K562 (cell line): ENCODE results near the gene CALCA. TPM values are rescaled to one million over a fixed set of nuclear protein-coding genes. Genes with fewer than 3 reads are reported as not detected.

Experiments
- ATAC-seq: fragments of 200-7000 bp; cut with Tn5 transposase; 3 replicates; pipeline ENCODE4 v1.9.1; 2020; ENCODE audit warnings: moderate library complexity
- BruUV-seq: library from RNA; stranded (reverse); fragments of 400-500 nt; replicated peaks from 2 replicates; lab custom pipeline; 2021; lab: Mats Ljungman, UMichigan
- CTCF ChIA-PET: fragments of 300-600 bp; formaldehyde crosslinking; extraction: SDS; loops from one replicate; lab custom pipeline; 2021; ENCODE audit warnings: low intra/inter-chr PET ratio; lab: Yijun Ruan, JAX
- POLR2A ChIA-PET: fragments of 300-600, 350-650 bp; sonication (Branson Sonifier 250); formaldehyde crosslinking; extraction: SDS; loops from one replicate; lab custom pipeline; 2021; ENCODE audit warnings: antibody characterized with exemption, inconsistent platforms; lab: Yijun Ruan, JAX
- DNase-seq, 4 experiments: peaks; one replicate each; pipeline versions ENCODE4 v3.0.0 to v3.0.0-alpha.2; 2011 to 2018; ENCODE audit warnings: low spot score in 3 of 4, mixed read lengths in 3 of 4; ENCODE audit errors: extremely low read depth in 1 of 4
- FAIRE-seq: peaks from 2 replicates; lab custom pipeline; 2011; peaks lifted over from hg19 to GRCh38; lab: Jason Lieb, UNC
- H2AFZ ChIP-seq: 2 replicates; pipeline ENCODE4 v1.6.0; 2011; ENCODE audit warnings: low read depth, low read length, control low read depth, inconsistent platforms
- H3K27ac ChIP-seq: fragments of 200-600 bp; 3 replicates; pipeline ENCODE4 v1.8.0; 2011; ENCODE audit warnings: low read depth, mild to moderate bottlenecking, control low read depth, inconsistent platforms, low read length, moderate library complexity, mixed read lengths; ENCODE audit errors: extremely low read depth
- H3K27me3 ChIP-seq, 2 experiments: fragments of 300-600 bp in 1 of 2; 2 replicates in 1 of 2; 3 replicates in 1 of 2; pipeline versions ENCODE4 v1.6.0 to v1.8.0; 2011; ENCODE audit warnings: inconsistent platforms in 2 of 2, low read length in 2 of 2, mild to moderate bottlenecking in 1 of 2, mixed read lengths in 1 of 2, moderate library complexity in 1 of 2; ENCODE audit not compliant: control insufficient read depth in 2 of 2, insufficient read depth in 2 of 2
- H3K36me3 ChIP-seq: fragments of 300-600 bp; 3 replicates; pipeline ENCODE4 v1.8.0; 2011; ENCODE audit warnings: mild to moderate bottlenecking, low read length, inconsistent platforms; ENCODE audit not compliant: control insufficient read depth, insufficient read depth
- H3K4me1 ChIP-seq, 2 experiments: fragments of 200-600 bp in 1 of 2; replicated peaks in 1 of 2; 2 replicates in 1 of 2; 3 replicates in 1 of 2; pipeline versions ENCODE4 v1.5.1 to v1.8.0; 2011; ENCODE audit warnings: inconsistent platforms in 2 of 2, low read length in 2 of 2, mild to moderate bottlenecking in 1 of 2, mixed read lengths in 1 of 2, moderate library complexity in 1 of 2; ENCODE audit not compliant: control insufficient read depth in 2 of 2, insufficient read depth in 2 of 2
- H3K4me2 ChIP-seq: 2 replicates; pipeline ENCODE4 v1.6.1; 2011; ENCODE audit warnings: low read length, control low read depth, inconsistent platforms, mixed read lengths; ENCODE audit not compliant: insufficient read depth
- H3K4me3 ChIP-seq: fragments of 200-600 bp; sonication (generic), shearing (Covaris generic); 2 replicates; pipeline ENCODE4 v1.5.1; 2016; ENCODE audit warnings: control low read depth, inconsistent platforms
- H3K79me2 ChIP-seq: fragments of 200-600 bp; 3 replicates; pipeline ENCODE4 v1.8.0; 2011; ENCODE audit warnings: low read length, inconsistent platforms; ENCODE audit not compliant: control insufficient read depth, insufficient read depth
- H3K9ac ChIP-seq, 2 experiments: 2 replicates each; pipeline versions ENCODE4 v1.6.0 to v1.6.1; 2011; ENCODE audit warnings: low read depth in 2 of 2, low read length in 2 of 2, control low read depth in 1 of 2, inconsistent platforms in 1 of 2, mild to moderate bottlenecking in 1 of 2, mixed read lengths in 1 of 2; ENCODE audit not compliant: insufficient read depth in 1 of 2
- H3K9me1 ChIP-seq: one replicate; pipeline ENCODE4 v1.6.0; 2011; ENCODE audit warnings: inconsistent platforms, mild to moderate bottlenecking, low read length, moderate library complexity; ENCODE audit not compliant: control insufficient read depth, insufficient read depth
- H3K9me3 ChIP-seq: replicated peaks from 2 replicates; pipeline ENCODE4 v1.5.1; 2011; ENCODE audit warnings: low read depth, low read length, inconsistent platforms; ENCODE audit not compliant: control insufficient read depth, insufficient read depth
- H4K20me1 ChIP-seq: replicated peaks from 2 replicates; pipeline ENCODE4 v1.6.1; 2011; ENCODE audit warnings: low read length, inconsistent platforms, mixed read lengths; ENCODE audit not compliant: control insufficient read depth, insufficient read depth
- WGBS: fragments of 100-300 bp; shearing (Covaris generic); methylation state at CpG from one replicate; pipeline ENCODE4 v1.1.6; 2016; ENCODE audit warnings: low coverage, mixed read lengths; ENCODE audit not compliant: insufficient coverage; ENCODE audit errors: missing lambda C conversion rate; 5-methylcytosine and 5-hydroxymethylcytosine counted together
- in situ Hi-C: fragments of 300-500 bp; cut with MboI; formaldehyde crosslinking; loops from 4 replicates; pipeline ENCODE4 v1.15.0; 2018; ENCODE audit warnings: inconsistent platforms, mixed read lengths
- intact Hi-C: fragments of 100-400 bp; cut with micrococcal nuclease; formaldehyde crosslinking; loops from 2 replicates; pipeline ENCODE4 v1.14.2; 2022
- polyA plus RNA-seq, 8 experiments: library from polyadenylated mRNA; depleted of rRNA in 4 of 8; stranded (reverse) in 5 of 8; unstranded in 3 of 8; fragments of >200 nt; fragmentation: Nextera tagmentation in 2 of 8; fragmentation: Illumina TruSeq in 1 of 8; extraction: Ambion mirVana in 2 of 8; extraction: Trizol in 1 of 8; gene quantifications; 2 replicates each; pipeline versions ENCODE4 v1.2.1 to v1.2.3, GENCODE V29; 2011 to 2014; ENCODE audit warnings: inconsistent platforms in 1 of 8, missing spikeins in 1 of 8
- total RNA-seq, 7 experiments: library from RNA; depleted of rRNA in 6 of 7; stranded (reverse); fragments of >200 nt in 6 of 7; fragmentation: Illumina TruSeq in 2 of 7; extraction: Trizol in 2 of 7; gene quantifications; 2 replicates each; pipeline versions ENCODE4 v1.2.1 to v1.2.3, GENCODE V29; 2011 to 2021; ENCODE audit warnings: low replicate concordance in 1 of 7
- TF ChIP-seq, protein P1 (sequence below): fragments of 250-450 bp; sonication (Bioruptor Pico); IDR thresholded peaks from 2 replicates; pipeline ENCODE4 v1.4.0; 2020; ENCODE audit warnings: mild to moderate bottlenecking, moderate library complexity, borderline replicate concordance

The CALCA gene
- total and polyA plus RNA-seq, 9 of the 15 experiments (the other 6 are each of a cell fraction or from before 2014, with no cell fraction given): 0.07 TPM; not detected in 8

DNA sequence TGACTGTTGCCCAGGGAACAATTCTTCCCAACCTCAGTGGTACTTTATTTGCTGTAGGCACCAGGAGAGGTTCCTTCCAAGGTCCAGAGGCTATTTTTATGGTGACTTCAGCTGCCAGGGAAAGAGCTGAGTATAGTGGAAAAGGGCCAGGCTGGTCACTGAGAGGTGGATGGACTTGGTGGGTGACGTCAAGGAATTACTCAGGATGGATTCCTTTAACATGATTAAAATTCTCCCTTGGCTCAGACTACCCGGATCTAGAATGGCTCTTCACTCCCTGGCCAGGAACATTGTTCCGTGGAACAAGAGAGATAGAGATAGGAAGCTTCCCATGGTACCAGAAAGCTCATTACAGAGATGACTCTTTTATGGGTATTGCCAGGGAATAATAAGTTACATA lies 8.7 kb upstream of the CALCA start:
- no peak overlapping the region for H3K27ac ChIP-seq
- POLR2A ChIA-PET: interaction anchor here (0.6 kb wide), 1 partner anchor 323 kb away, joined by 4 read pairs; no protein-coding TSS in a partner anchor
- TF ChIP-seq, protein P1, sequence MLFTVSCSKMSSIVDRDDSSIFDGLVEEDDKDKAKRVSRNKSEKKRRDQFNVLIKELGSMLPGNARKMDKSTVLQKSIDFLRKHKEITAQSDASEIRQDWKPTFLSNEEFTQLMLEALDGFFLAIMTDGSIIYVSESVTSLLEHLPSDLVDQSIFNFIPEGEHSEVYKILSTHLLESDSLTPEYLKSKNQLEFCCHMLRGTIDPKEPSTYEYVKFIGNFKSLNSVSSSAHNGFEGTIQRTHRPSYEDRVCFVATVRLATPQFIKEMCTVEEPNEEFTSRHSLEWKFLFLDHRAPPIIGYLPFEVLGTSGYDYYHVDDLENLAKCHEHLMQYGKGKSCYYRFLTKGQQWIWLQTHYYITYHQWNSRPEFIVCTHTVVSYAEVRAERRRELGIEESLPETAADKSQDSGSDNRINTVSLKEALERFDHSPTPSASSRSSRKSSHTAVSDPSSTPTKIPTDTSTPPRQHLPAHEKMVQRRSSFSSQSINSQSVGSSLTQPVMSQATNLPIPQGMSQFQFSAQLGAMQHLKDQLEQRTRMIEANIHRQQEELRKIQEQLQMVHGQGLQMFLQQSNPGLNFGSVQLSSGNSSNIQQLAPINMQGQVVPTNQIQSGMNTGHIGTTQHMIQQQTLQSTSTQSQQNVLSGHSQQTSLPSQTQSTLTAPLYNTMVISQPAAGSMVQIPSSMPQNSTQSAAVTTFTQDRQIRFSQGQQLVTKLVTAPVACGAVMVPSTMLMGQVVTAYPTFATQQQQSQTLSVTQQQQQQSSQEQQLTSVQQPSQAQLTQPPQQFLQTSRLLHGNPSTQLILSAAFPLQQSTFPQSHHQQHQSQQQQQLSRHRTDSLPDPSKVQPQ: no peak
- TF ChIP-seq, all 486 proteins: peak for 0
- DNase-seq: no peak
- CTCF ChIA-PET: interaction anchor here (0.6 kb wide), 1 partner anchor 465 kb away, joined by 3 read pairs; no protein-coding TSS in a partner anchor
- no peaks in the 10 kb centered on the region for H3K9me3 ChIP-seq
- no peaks in the 10 kb centered on the region for H3K79me2 ChIP-seq
- no peaks in the 10 kb centered on the region for H3K36me3 ChIP-seq
- no peaks in the 10 kb centered on the region for H3K4me1 ChIP-seq
- intact Hi-C loops (no loop called here), in situ Hi-C loops (no loop called here)
- BruUV-seq: no TSS peak
- H3K27me3 ChIP-seq: no peaks in the 10 kb centered on the region
- no peaks in the 10 kb centered on the region for H4K20me1 ChIP-seq
- FAIRE-seq: no peak
- no peak for ATAC-seq
- H3K4me2 ChIP-seq: no peak overlapping the region
- H2AFZ ChIP-seq: no peak overlapping the region
- H3K9ac ChIP-seq: no peak overlapping the region
- WGBS: 0% methylated on average over 3 of the region's 3 CpGs
- no peaks in the 10 kb centered on the region for H3K9me1 ChIP-seq
- H3K4me3 ChIP-seq: no peak overlapping the region
